IMR-90 (cell line): Measurements from ENCODE around the gene TAS2R38. TPM values are rescaled to one million over a fixed set of nuclear protein-coding genes. Genes with fewer than 3 reads are reported as not detected.

ENCODE experiments used
- ATAC-seq: fragments of 200-7000 bp; cut with Tn5 transposase; 2 replicates; pipeline ENCODE4 v1.9.1; 2020; ENCODE audit warnings: low read depth, mild to moderate bottlenecking, moderate library complexity
- BruUV-seq: library from RNA; stranded (reverse); fragments of 400-500 nt; replicated peaks from 2 replicates; lab custom pipeline; 2021; lab: Mats Ljungman, UMichigan
- CTCF ChIA-PET: fragments of 300-600 bp; formaldehyde crosslinking; extraction: SDS; loops from one replicate; lab custom pipeline; 2021; ENCODE audit warnings: antibody characterized with exemption; lab: Yijun Ruan, JAX
- POLR2A ChIA-PET: fragments of 300-600 bp; sonication (Branson Sonifier 250); formaldehyde crosslinking; loops from one replicate; lab custom pipeline; 2022; ENCODE audit warnings: antibody characterized with exemption; ENCODE audit not compliant: unreplicated experiment; lab: Charles Lee
- DNase-seq: peaks from one replicate; pipeline ENCODE4 v3.0.0; 2013
- H2AFZ ChIP-seq: replicated peaks from 2 replicates; pipeline ENCODE3; 2013; ENCODE audit warnings: low read length, mild to moderate bottlenecking; ENCODE audit not compliant: poor library complexity
- H2AK5ac ChIP-seq: 2 replicates; pipeline ENCODE4 v1.6.1; 2013; ENCODE audit warnings: low read depth, low read length, inconsistent platforms
- H2AK9ac ChIP-seq: replicated peaks from 2 replicates; pipeline ENCODE3; 2013; ENCODE audit warnings: mild to moderate bottlenecking, low read depth, low read length, moderate library complexity; ENCODE audit not compliant: poor library complexity
- H2BK120ac ChIP-seq: 2 replicates; pipeline ENCODE4 v1.6.1; 2013; ENCODE audit warnings: low read depth, low read length, inconsistent platforms
- H2BK15ac ChIP-seq: 3 replicates; pipeline ENCODE4 v1.6.1; 2013; ENCODE audit warnings: low read depth, low read length, inconsistent platforms
- H2BK20ac ChIP-seq: 2 replicates; pipeline ENCODE4 v1.6.1; 2013; ENCODE audit warnings: low read depth, mild to moderate bottlenecking, inconsistent platforms, low read length, moderate library complexity
- H2BK5ac ChIP-seq: 2 replicates; pipeline ENCODE4 v1.6.1; 2013; ENCODE audit warnings: mild to moderate bottlenecking, low read depth, low read length, inconsistent platforms; ENCODE audit not compliant: poor library complexity, severe bottlenecking
- H3K14ac ChIP-seq: replicated peaks from 2 replicates; pipeline ENCODE4 v1.6.1; 2013; ENCODE audit warnings: low read depth, low read length, inconsistent platforms
- H3K18ac ChIP-seq: 2 replicates; pipeline ENCODE4 v1.6.1; 2013; ENCODE audit warnings: low read depth, low read length, control low read depth
- H3K23ac ChIP-seq: 2 replicates; pipeline ENCODE4 v1.6.1; 2013; ENCODE audit warnings: low read depth, low read length, inconsistent platforms
- H3K27ac ChIP-seq: 2 replicates; pipeline ENCODE4 v1.5.1; 2013; ENCODE audit warnings: mild to moderate bottlenecking, control low read depth, low read length; ENCODE audit not compliant: insufficient read depth
- H3K27me3 ChIP-seq: 2 replicates; pipeline ENCODE4 v1.6.1; 2013; ENCODE audit warnings: low read length; ENCODE audit not compliant: control insufficient read depth, insufficient read depth
- H3K36me3 ChIP-seq: 2 replicates; pipeline ENCODE4 v1.6.1; 2013; ENCODE audit warnings: low read length, mixed read lengths; ENCODE audit not compliant: control insufficient read depth, insufficient read depth
- H3K4ac ChIP-seq: 2 replicates; pipeline ENCODE4 v1.6.1; 2013; ENCODE audit warnings: low read depth, low read length, inconsistent platforms
- H3K4me1 ChIP-seq: 2 replicates; pipeline ENCODE4 v1.6.1; 2013; ENCODE audit warnings: low read length, mixed read lengths; ENCODE audit not compliant: control insufficient read depth, insufficient read depth
- H3K4me2 ChIP-seq: 2 replicates; pipeline ENCODE4 v1.6.1; 2013; ENCODE audit warnings: low read depth, mild to moderate bottlenecking, control low read depth, low read length, moderate library complexity
- H3K4me3 ChIP-seq: 2 replicates; pipeline ENCODE4 v1.5.1; 2013; ENCODE audit warnings: low read depth, mild to moderate bottlenecking, control low read depth, low read length, moderate library complexity; ENCODE audit not compliant: insufficient read depth
- H3K56ac ChIP-seq: 2 replicates; pipeline ENCODE4 v1.6.1; 2013; ENCODE audit warnings: low read length, inconsistent platforms; ENCODE audit not compliant: insufficient read depth; ENCODE audit errors: extremely low read depth
- H3K79me1 ChIP-seq, 2 experiments: 2 replicates each; pipeline ENCODE4 v1.6.1; 2013; ENCODE audit warnings: low read length in 2 of 2, inconsistent platforms in 1 of 2, low read depth in 1 of 2
- H3K9ac ChIP-seq: 2 replicates; pipeline ENCODE4 v1.6.1; 2013; ENCODE audit warnings: low read depth, low read length, control low read depth
- H3K9me1 ChIP-seq: 2 replicates; pipeline ENCODE4 v1.6.1; 2013; ENCODE audit warnings: low read length, inconsistent platforms; ENCODE audit not compliant: insufficient read depth
- H3K9me3 ChIP-seq: 2 replicates; pipeline ENCODE4 v1.6.1; 2013; ENCODE audit warnings: low read length; ENCODE audit not compliant: control insufficient read depth, insufficient read depth
- H4K20me1 ChIP-seq: 2 replicates; pipeline ENCODE4 v1.6.1; 2013; ENCODE audit warnings: low read length, inconsistent platforms; ENCODE audit not compliant: insufficient read depth
- H4K5ac ChIP-seq: 2 replicates; pipeline ENCODE4 v1.6.1; 2013; ENCODE audit warnings: mild to moderate bottlenecking, low read depth, low read length, control low read depth
- H4K8ac ChIP-seq, 2 experiments: 2 replicates each; pipeline ENCODE4 v1.6.1; 2013; ENCODE audit warnings: low read depth in 2 of 2, low read length in 2 of 2, control low read depth in 1 of 2, inconsistent platforms in 1 of 2
- H4K91ac ChIP-seq: 2 replicates; pipeline ENCODE4 v1.6.1; 2013; ENCODE audit warnings: low read depth, low read length, inconsistent platforms; ENCODE audit not compliant: insufficient read depth
- BHLHE40 ChIP-seq: fragments of 150-350 bp; IDR thresholded peaks from 2 replicates; pipeline ENCODE4 v1.6.1; 2016; ENCODE audit warnings: mild to moderate bottlenecking, low read depth, low read length
- CEBPB ChIP-seq: IDR thresholded peaks from 2 replicates; pipeline ENCODE4 v1.6.1; 2012; ENCODE audit warnings: low read depth, low read length, improper control_type of control experiment
- NFE2L2 ChIP-seq: fragments of 150-350 bp; IDR thresholded peaks from 2 replicates; pipeline ENCODE4 v1.6.1; 2016; ENCODE audit warnings: low read depth, mild to moderate bottlenecking, low read length
- POLR2A ChIP-seq: IDR thresholded peaks from 2 replicates; pipeline ENCODE4 v1.6.1; 2012; ENCODE audit warnings: mild to moderate bottlenecking, low read depth, low read length
- RAD21 ChIP-seq: IDR thresholded peaks from 2 replicates; pipeline ENCODE4 v1.6.1; 2012; ENCODE audit warnings: low read length, improper control_type of control experiment
- RCOR1 ChIP-seq: IDR thresholded peaks from 2 replicates; pipeline ENCODE4 v1.6.1; 2012; ENCODE audit warnings: mild to moderate bottlenecking, low read length, improper control_type of control experiment; ENCODE audit not compliant: insufficient replicate concordance
- WGBS, 2 experiments: methylation state at CpG; one replicate each; pipeline versions ENCODE4 v1.1.5 to v1.1.7; 2013; ENCODE audit warnings: missing lambda C conversion rate in 2 of 2; ENCODE audit not compliant: insufficient read length in 1 of 2; ENCODE audit errors: extremely low coverage in 2 of 2; 5-methylcytosine and 5-hydroxymethylcytosine counted together
- dilution Hi-C: fragments of 300-500 bp; cut with HindIII; formaldehyde crosslinking; loops from one replicate; pipeline ENCODE4 v1.14.3; 2018; ENCODE audit warnings: low sequenced_read_pairs; ENCODE audit not compliant: unreplicated experiment
- in situ Hi-C: fragments of 300-500 bp; cut with MboI; formaldehyde crosslinking; loops from 3 replicates; pipeline ENCODE4 v1.14.3; 2019; ENCODE audit warnings: low sequenced_read_pairs, inconsistent platforms, mixed read lengths
- intact Hi-C: fragments of 100-400 bp; cut with micrococcal nuclease; formaldehyde crosslinking; loops from 2 replicates; pipeline ENCODE4 v1.10.0; 2022
- polyA plus RNA-seq, 3 experiments: library from polyadenylated mRNA; depleted of rRNA; stranded (reverse); fragments of >200 nt; gene quantifications; 2 replicates each; pipeline ENCODE4 v1.2.3, GENCODE V29; 2012; ENCODE audit warnings: low replicate concordance in 1 of 3
- total RNA-seq: library from RNA; depleted of rRNA; stranded (reverse); fragments of >200 nt; gene quantifications from 2 replicates; pipeline ENCODE4 v1.2.3, GENCODE V29; 2012
- TF ChIP-seq, protein P1 (sequence below): conservative IDR thresholded peaks from 2 replicates; pipeline ENCODE4 v1.5.1; 2012; ENCODE audit warnings: mild to moderate bottlenecking, low read depth, low read length, improper control_type of control experiment
- TF ChIP-seq, protein P2 (sequence below): fragments of 150-350 bp; IDR thresholded peaks from 2 replicates; pipeline ENCODE4 v1.6.1; 2016; ENCODE audit warnings: low read depth, mild to moderate bottlenecking, low read length, moderate library complexity, borderline replicate concordance

Gene TAS2R38
- total and polyA plus RNA-seq, 2 of the 4 experiments (the other 2 are of a cell fraction), result not detected

DNA sequence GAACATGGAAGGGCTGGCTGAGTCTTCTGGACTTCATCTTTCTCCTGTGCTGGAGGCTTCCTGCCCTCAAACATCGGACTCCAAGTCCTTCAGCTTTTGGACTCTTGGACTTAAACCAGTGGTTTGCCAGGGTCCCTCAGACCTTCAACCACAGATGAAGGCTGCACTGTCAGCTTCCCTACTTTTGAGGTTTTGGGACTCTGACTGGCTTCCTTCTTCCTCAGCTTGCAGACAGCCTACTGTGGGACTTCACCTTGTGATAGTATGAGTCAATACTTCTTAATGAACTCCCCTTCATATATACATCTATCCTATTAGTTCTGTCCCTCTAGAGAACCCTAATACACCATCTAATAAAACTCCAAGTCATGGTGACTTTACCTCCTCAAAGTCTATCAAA lies 22.8 kb downstream of the TAS2R38 start:
- Histone ChIP-seq H3K27ac (no peak overlapping the region), H4K5ac (no peak overlapping the region), H3K4me3 (no peak overlapping the region), H3K79me1 (no peaks in the 10 kb centered on the region), H3K4ac (no peak overlapping the region), H4K20me1 (no peaks in the 10 kb centered on the region), H2BK120ac (no peak overlapping the region), H2BK15ac (no peak overlapping the region), H3K9me3 (peaks cover 11% of the 10 kb centered on the region), H3K9ac (no peak overlapping the region), H3K18ac (no peak overlapping the region), H2BK20ac (no peak overlapping the region), H3K23ac (no peak overlapping the region), H3K9me1 (no peaks in the 10 kb centered on the region), H2AK9ac (no peak overlapping the region), H3K56ac (no peak overlapping the region), H3K36me3 (no peaks in the 10 kb centered on the region), H3K4me1 (no peaks in the 10 kb centered on the region), H3K14ac (no peak overlapping the region), H4K91ac (no peak overlapping the region), H3K27me3 (no peaks in the 10 kb centered on the region), H3K4me2 (no peak overlapping the region), H2AK5ac (no peak overlapping the region), H2BK5ac (no peak overlapping the region), H4K8ac (no peak overlapping the region), H2AFZ (no peak overlapping the region)
- intact Hi-C loops, result no loop called here
- WGBS, 2 experiments, result 78% methylated on average over 1 of the region's 1 CpG; no CpG with 5 or more reads in 1 of the 2 experiments
- DNase-seq, result no peak
- no peak for ATAC-seq
- dilution Hi-C loops, result no loop called here
- in situ Hi-C loops, result no loop called here
- TF ChIP-seq NFE2L2 (no peak), RCOR1 (no peak), BHLHE40 (no peak), POLR2A (no peak), CEBPB (no peak), RAD21 (no peak)
- TF ChIP-seq, protein P1, sequence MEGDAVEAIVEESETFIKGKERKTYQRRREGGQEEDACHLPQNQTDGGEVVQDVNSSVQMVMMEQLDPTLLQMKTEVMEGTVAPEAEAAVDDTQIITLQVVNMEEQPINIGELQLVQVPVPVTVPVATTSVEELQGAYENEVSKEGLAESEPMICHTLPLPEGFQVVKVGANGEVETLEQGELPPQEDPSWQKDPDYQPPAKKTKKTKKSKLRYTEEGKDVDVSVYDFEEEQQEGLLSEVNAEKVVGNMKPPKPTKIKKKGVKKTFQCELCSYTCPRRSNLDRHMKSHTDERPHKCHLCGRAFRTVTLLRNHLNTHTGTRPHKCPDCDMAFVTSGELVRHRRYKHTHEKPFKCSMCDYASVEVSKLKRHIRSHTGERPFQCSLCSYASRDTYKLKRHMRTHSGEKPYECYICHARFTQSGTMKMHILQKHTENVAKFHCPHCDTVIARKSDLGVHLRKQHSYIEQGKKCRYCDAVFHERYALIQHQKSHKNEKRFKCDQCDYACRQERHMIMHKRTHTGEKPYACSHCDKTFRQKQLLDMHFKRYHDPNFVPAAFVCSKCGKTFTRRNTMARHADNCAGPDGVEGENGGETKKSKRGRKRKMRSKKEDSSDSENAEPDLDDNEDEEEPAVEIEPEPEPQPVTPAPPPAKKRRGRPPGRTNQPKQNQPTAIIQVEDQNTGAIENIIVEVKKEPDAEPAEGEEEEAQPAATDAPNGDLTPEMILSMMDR, result no peak
- TF ChIP-seq, protein P2, sequence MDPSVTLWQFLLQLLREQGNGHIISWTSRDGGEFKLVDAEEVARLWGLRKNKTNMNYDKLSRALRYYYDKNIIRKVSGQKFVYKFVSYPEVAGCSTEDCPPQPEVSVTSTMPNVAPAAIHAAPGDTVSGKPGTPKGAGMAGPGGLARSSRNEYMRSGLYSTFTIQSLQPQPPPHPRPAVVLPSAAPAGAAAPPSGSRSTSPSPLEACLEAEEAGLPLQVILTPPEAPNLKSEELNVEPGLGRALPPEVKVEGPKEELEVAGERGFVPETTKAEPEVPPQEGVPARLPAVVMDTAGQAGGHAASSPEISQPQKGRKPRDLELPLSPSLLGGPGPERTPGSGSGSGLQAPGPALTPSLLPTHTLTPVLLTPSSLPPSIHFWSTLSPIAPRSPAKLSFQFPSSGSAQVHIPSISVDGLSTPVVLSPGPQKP, result no peak
- no TSS peak for BruUV-seq
- CTCF ChIA-PET, result no interaction called here
- POLR2A ChIA-PET, result no interaction called here
